ENCODE measurements around the gene LAMA3. TPM values are rescaled to one million over a fixed set of nuclear protein-coding genes. Genes with fewer than 3 reads are reported as not detected.
A peak's percentile ranks its signal among the peaks of the same experiment; 100 is the strongest.

Gene LAMA3
- total and polyA plus RNA-seq, 2 experiments from 2014 or later, result 3.9 to 4.9 TPM

GRCh38 chr18:23669202-23669766, 20.0 kb upstream of the LAMA3 start:
- Mint-ChIP-seq H3K4me3 (no peak overlapping the region), H3K27me3 (ENCODE audit: insufficient read depth, low read depth, poor library complexity) (peaks cover 5% of the 10 kb centered on the region), H3K27ac (no peak overlapping the region), H3K9me3 (no peaks in the 10 kb centered on the region), H3K4me1 (peaks cover 17% of the 10 kb centered on the region), H3K36me3 (ENCODE audit: low read depth) (no peaks in the 10 kb centered on the region)
- DNase-seq (ENCODE audit: low spot score) (no peak), ATAC-seq (no peak)
- Histone ChIP-seq H4K20me1 (replicated peaks; ENCODE audit: insufficient read depth) (no peaks in the 10 kb centered on the region), H3K4me3 (no peak overlapping the region), H3K27me3 (ENCODE audit: insufficient read depth) (no peaks in the 10 kb centered on the region), H3K9me2 (ENCODE audit: insufficient read depth) (no peaks in the 10 kb centered on the region), H3K4me2 (peak overlapping the region; percentile 28; the same call in 1 of the 2 replicates), H3F3A (replicated peaks; ENCODE audit: low read depth) (no peaks in the 10 kb centered on the region), H3K27ac (ENCODE audit: low read depth) (no peak overlapping the region), H3K36me3 (ENCODE audit: insufficient read depth) (no peaks in the 10 kb centered on the region), H2AFZ (peak overlapping the region; percentile 78), H3K4me1 (ENCODE audit: insufficient read depth) (peaks cover 22% of the 10 kb centered on the region), H3K79me2 (replicated peaks; ENCODE audit: insufficient read depth) (no peaks in the 10 kb centered on the region)
- TF ChIP-seq EZH2phosphoT487 (IDR thresholded peaks at IDR 0.05; ENCODE audit: unreplicated experiment) (no peak), EZH2 (IDR thresholded peaks at IDR 0.05; ENCODE audit: low read depth, unreplicated experiment) (no peak), CREB1 (CRISPR knock-in tag; IDR thresholded peaks at IDR 0.05; ENCODE audit: low read depth) (no peak), POLR2AphosphoS5 (IDR thresholded peaks at IDR 0.05; ENCODE audit: low read depth) (no peak), STAT1 (IDR thresholded peaks at IDR 0.05; ENCODE audit: unreplicated experiment) (no peak), JUNB (IDR thresholded peaks at IDR 0.05; ENCODE audit: unreplicated experiment) (no peak), ZNF114 (CRISPR knock-in tag; IDR thresholded peaks at IDR 0.05) (no peak), NANOG (IDR thresholded peaks at IDR 0.05; ENCODE audit: borderline replicate concordance) (no peak), ZNF331 (CRISPR knock-in tag; IDR thresholded peaks at IDR 0.05; ENCODE audit: low read depth) (no peak), ETS1 (IDR thresholded peaks at IDR 0.05) (no peak), REST (IDR thresholded peaks at IDR 0.05; ENCODE audit: unreplicated experiment) (no peak)
- TF ChIP-seq, protein P1, sequence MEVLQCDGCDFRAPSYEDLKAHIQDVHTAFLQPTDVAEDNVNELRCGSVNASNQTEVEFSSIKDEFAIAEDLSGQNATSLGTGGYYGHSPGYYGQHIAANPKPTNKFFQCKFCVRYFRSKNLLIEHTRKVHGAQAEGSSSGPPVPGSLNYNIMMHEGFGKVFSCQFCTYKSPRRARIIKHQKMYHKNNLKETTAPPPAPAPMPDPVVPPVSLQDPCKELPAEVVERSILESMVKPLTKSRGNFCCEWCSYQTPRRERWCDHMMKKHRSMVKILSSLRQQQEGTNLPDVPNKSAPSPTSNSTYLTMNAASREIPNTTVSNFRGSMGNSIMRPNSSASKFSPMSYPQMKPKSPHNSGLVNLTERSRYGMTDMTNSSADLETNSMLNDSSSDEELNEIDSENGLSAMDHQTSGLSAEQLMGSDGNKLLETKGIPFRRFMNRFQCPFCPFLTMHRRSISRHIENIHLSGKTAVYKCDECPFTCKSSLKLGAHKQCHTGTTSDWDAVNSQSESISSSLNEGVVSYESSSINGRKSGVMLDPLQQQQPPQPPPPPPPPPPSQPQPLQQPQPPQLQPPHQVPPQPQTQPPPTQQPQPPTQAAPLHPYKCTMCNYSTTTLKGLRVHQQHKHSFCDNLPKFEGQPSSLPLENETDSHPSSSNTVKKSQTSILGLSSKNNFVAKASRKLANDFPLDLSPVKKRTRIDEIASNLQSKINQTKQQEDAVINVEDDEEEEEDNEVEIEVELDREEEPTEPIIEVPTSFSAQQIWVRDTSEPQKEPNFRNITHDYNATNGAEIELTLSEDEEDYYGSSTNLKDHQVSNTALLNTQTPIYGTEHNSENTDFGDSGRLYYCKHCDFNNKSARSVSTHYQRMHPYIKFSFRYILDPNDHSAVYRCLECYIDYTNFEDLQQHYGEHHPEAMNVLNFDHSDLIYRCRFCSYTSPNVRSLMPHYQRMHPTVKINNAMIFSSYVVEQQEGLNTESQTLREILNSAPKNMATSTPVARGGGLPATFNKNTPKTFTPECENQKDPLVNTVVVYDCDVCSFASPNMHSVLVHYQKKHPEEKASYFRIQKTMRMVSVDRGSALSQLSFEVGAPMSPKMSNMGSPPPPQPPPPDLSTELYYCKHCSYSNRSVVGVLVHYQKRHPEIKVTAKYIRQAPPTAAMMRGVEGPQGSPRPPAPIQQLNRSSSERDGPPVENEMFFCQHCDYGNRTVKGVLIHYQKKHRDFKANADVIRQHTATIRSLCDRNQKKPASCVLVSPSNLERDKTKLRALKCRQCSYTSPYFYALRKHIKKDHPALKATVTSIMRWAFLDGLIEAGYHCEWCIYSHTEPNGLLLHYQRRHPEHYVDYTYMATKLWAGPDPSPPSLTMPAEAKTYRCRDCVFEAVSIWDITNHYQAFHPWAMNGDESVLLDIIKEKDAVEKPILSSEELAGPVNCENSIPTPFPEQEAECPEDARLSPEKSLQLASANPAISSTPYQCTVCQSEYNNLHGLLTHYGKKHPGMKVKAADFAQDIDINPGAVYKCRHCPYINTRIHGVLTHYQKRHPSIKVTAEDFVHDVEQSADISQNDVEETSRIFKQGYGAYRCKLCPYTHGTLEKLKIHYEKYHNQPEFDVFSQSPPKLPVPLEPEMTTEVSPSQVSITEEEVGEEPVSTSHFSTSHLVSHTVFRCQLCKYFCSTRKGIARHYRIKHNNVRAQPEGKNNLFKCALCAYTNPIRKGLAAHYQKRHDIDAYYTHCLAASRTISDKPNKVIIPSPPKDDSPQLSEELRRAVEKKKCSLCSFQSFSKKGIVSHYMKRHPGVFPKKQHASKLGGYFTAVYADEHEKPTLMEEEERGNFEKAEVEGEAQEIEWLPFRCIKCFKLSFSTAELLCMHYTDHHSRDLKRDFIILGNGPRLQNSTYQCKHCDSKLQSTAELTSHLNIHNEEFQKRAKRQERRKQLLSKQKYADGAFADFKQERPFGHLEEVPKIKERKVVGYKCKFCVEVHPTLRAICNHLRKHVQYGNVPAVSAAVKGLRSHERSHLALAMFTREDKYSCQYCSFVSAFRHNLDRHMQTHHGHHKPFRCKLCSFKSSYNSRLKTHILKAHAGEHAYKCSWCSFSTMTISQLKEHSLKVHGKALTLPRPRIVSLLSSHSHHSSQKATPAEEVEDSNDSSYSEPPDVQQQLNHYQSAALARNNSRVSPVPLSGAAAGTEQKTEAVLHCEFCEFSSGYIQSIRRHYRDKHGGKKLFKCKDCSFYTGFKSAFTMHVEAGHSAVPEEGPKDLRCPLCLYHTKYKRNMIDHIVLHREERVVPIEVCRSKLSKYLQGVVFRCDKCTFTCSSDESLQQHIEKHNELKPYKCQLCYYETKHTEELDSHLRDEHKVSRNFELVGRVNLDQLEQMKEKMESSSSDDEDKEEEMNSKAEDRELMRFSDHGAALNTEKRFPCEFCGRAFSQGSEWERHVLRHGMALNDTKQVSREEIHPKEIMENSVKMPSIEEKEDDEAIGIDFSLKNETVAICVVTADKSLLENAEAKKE (CRISPR knock-in tag; IDR thresholded peaks at IDR 0.05), result no peak
- TF ChIP-seq, protein P2, sequence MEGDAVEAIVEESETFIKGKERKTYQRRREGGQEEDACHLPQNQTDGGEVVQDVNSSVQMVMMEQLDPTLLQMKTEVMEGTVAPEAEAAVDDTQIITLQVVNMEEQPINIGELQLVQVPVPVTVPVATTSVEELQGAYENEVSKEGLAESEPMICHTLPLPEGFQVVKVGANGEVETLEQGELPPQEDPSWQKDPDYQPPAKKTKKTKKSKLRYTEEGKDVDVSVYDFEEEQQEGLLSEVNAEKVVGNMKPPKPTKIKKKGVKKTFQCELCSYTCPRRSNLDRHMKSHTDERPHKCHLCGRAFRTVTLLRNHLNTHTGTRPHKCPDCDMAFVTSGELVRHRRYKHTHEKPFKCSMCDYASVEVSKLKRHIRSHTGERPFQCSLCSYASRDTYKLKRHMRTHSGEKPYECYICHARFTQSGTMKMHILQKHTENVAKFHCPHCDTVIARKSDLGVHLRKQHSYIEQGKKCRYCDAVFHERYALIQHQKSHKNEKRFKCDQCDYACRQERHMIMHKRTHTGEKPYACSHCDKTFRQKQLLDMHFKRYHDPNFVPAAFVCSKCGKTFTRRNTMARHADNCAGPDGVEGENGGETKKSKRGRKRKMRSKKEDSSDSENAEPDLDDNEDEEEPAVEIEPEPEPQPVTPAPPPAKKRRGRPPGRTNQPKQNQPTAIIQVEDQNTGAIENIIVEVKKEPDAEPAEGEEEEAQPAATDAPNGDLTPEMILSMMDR (conservative IDR thresholded peaks at IDR 0.05; ENCODE audit: low read depth in 2 of 2), result no peak
